GM19099 (cell line): ENCODE results near the gene L1CAM.

Experiments used
- POLR2A ChIP-seq: IDR thresholded peaks from 3 replicates; pipeline ENCODE4 v1.6.1; 2011; ENCODE audit warnings: low read depth; ENCODE audit not compliant: insufficient read length; ENCODE audit errors: extremely low read depth

L1CAM gene

GRCh38 chrX:153911798-153912197 is 25.8 kb upstream of the L1CAM start:
- TF ChIP-seq POLR2A: no peak

DNA sequence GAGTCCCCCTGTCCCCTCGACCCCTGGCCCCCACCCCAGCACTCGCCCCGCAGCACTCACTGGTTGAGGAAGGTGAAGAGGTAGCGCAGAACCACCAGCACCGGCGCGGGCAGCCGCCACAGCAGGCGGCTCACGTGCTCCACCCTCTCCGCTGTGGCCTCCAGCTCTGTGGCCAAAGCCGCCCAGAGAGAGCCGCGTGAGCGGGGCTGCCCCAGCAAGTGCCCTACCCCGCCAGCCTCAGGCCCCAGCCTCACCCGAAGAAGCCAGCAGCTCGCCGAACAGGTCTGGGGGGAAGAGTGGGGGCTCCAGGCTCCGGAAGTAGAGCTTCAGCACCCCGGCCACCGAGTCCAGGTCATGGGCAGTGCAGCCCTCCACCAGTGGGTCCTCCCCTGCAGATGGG is 24.5 kb upstream of the L1CAM start:
- no peak for TF ChIP-seq POLR2A

DNA sequence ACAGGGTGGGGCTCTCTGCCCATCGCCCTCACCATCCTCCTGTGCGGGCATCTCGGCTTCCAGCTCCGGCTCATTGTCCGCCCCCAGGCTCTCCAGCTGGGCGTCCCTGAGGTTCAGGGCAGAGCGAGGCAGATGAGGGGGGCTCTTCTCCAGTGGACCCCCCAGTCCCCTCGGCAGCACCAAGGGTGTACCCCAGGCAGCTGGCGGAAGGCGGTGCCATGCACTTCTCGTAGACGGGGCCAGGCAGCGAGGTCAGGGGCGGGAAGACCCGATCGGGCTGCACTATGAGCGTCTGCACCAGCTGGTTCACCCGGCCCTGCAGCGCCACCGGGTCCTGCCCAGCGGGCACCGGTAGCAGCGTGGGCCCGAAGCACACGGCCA is 24.0 kb upstream of the L1CAM start:
- no peak for TF ChIP-seq POLR2A

DNA sequence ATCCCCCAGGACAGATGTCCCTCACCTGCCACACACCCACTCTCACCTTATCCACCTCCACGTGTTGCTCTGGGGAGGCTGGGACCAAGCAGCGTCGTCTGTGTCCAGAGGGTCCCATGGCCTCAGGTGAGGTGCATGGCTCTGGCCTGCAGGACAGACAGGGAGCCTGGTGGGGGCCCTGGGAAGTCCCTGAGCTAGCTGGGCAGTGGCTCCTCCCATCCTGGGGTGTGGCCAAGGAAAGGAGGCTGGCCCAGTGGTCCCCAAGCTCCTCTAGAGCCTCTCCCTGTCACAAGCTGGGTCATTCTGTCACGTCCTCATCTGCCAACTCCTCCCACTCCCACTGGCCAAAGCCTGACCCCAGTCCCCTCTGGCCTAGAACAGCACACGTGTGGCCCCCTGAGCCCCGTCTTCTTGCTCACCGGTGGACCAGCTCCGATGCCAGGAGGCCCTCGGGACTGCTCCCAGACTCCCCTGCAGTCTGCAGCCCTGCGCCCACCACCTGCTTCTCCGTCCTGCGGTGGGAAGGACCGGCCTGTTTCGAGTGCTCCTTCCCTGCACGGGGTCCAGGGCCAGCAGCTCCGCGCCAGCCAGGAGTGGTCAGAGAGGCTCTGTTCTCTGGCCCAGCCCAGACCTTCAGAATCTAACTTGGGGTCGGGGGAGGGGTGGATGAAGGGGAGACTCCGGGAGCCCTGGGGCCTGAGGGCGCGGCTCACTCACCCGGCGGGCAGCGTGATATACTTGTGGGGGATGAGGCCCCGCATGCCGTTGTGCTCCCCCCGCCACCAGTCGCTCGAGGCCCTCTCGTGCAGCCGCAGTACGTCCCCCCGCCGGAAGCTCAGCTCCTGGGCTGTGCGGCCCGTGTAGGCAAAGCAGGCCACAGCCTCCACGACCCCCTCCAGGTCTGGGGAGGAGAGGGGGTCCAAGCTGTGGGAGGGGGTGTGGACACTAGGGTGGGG is 23.3 kb upstream of the L1CAM start:
- TF ChIP-seq POLR2A: no peak

DNA sequence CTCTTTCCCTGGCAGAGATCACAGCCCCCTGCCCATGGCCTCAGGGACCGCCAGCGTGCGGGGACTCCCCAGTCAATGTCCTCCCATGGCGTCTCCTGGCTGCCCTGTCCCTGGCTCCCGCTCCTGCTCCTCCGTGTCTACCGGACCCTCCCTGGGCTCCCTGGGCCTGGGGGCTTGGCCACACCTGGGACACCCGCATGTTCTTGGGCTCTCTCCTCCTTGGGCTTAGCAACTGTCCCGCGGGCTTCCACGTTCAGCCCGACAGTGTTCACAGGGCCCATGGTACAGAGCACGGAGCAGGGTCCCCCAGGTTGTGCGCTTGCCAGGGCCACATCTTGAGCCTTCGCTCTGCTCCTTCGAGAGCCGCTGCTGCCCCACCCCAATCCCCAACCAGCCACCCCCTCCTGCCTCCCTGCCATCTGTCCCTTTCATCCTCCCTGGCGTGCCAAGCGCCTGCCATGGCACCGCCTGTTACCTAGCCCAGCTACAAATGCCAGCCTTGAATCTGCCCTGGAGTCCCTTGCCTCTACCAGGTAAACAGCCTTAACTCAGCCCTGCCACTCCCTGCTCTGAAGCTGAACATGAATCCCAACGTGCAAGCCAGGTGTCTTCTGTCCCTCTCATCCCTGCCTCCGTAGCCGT is 22.4 kb upstream of the L1CAM start:
- no peak for TF ChIP-seq POLR2A

- no peak for TF ChIP-seq POLR2A
Observed at GRCh38 chrX:153907456-153907855, 21.5 kb upstream of the L1CAM start.

GRCh38 chrX:153906126-153906917 is 20.3 kb upstream of the L1CAM start:
- TF ChIP-seq POLR2A: no peak

GRCh38 chrX:153905481-153906095 is 19.6 kb upstream of the L1CAM start:
- no peak for TF ChIP-seq POLR2A

DNA sequence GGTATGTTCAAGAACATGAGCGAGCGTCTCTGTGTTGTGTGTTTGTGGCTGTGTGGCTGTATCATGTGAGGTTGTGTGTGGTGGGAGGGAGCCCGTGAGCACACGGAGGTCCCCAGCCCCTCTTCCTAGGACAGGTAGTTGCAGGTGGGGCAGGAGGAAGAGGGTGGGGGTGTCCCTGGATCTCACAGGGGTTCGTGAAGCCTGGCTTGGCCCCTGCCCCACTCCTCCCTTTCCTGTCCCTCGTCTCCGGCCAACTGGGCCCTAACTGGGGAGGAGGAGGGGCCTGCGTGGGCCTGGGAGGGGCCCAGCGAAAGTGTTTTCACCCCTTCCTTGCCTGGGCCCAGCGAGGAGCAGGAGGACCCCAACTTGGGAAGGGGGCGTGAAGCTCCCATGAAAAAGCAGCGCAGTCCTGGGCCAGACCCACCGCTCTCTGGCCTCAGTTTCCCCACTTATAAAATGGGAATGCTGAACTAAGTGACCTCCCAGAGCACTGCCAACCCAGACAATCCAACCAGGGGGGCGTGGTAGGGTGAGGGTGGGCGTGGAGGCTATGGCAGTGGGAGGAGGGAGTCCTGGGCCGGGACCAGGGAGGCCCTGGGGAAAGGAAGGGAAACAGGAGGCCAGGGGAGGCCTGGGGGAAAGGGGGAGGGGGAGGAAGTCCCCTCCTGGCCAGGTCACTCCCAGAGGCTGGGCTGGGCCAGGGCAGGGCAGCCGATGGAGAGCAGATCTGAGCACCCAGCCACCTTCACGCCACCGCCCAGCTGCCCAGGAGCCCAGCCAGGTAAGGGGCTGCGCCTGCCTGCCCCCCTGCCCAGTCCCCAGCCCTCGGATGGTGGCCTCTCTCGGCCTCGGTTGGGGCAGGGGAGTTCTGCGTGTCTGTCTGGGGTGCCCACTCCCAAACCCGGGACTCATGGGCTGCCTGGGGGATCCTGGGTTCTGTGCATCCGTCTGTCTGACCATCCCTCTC is 18.3 kb upstream of the L1CAM start, which contains the start of gene AVPR2:
AVPR2 (plus strand) TSS at position 683 of the 967 bp plus-strand sequence. CDS start 473 bp downstream, outside the sequence.
- TF ChIP-seq POLR2A: no peak

GRCh38 chrX:153903238-153903980 is 17.4 kb upstream of the L1CAM start:
- TF ChIP-seq POLR2A: no peak

DNA sequence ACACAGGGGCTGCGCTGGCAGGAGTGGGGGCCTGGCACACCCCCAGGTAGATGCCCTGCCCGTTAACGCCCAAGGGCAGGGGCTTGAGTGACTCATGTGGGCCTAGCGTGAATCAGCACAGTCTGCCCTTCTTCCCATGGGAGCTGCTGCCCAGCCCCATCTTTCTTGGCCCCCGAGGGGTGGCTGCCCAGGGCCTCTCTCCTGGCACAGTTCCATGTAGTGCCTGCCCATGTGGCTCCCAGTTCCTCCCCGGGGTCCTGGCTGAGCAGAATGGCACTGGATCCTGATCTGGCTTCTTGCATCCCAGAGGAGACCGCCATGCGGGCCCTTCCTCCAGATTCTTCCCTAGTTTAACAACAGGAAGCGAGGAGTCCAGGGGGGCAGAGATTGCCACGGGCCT is 16.4 kb upstream of the L1CAM start:
- no peak for TF ChIP-seq POLR2A

- no peak for TF ChIP-seq POLR2A
Observed at GRCh38 chrX:153901753-153902140, 15.8 kb upstream of the L1CAM start.

GRCh38 chrX:153900831-153901752 is 15.1 kb upstream of the L1CAM start:
- TF ChIP-seq POLR2A: peak; percentile 18

- TF ChIP-seq POLR2A: no peak
Observed at GRCh38 chrX:153897899-153898298, 11.9 kb upstream of the L1CAM start.
